GM23338 (cell line): ENCODE data around the gene GALNT9. TPM values are rescaled to one million over a fixed set of nuclear protein-coding genes. Genes with fewer than 3 reads are reported as not detected.

Experiments
- ATAC-seq: fragments of 200-7000 bp; cut with Tn5 transposase; 3 replicates; pipeline ENCODE4 v1.9.1; 2020
- DNase-seq: peaks from one replicate; pipeline ENCODE4 v3.0.0-alpha.2; 2015; ENCODE audit warnings: low spot score
- H2AFZ ChIP-seq: fragments of 200-600 bp; sonication (generic); 2 replicates; pipeline ENCODE4 v1.8.0; 2016; ENCODE audit warnings: antibody characterized with exemption, mild to moderate bottlenecking, moderate library complexity
- H3F3A ChIP-seq: fragments of 200-600 bp; sonication (generic); replicated peaks from 2 replicates; pipeline ENCODE4 v1.8.0; 2017; ENCODE audit warnings: antibody characterized with exemption, mixed run types, low read depth
- H3K27ac ChIP-seq: fragments of 200-600 bp; sonication (generic); 2 replicates; pipeline ENCODE4 v1.6.1; 2016; ENCODE audit warnings: low read depth
- H3K27me3 ChIP-seq: fragments of 200-600 bp; sonication (generic); 2 replicates; pipeline ENCODE4 v1.8.0; 2016; ENCODE audit warnings: mild to moderate bottlenecking, mixed run types, moderate library complexity; ENCODE audit not compliant: insufficient read depth
- H3K36me3 ChIP-seq: fragments of 200-600 bp; sonication (generic); 2 replicates; pipeline ENCODE4 v1.8.0; 2016; ENCODE audit warnings: mild to moderate bottlenecking; ENCODE audit not compliant: insufficient read depth
- H3K4me1 ChIP-seq: fragments of 200-600 bp; sonication (generic); 2 replicates; pipeline ENCODE4 v1.8.0; 2016; ENCODE audit warnings: mild to moderate bottlenecking, moderate library complexity; ENCODE audit not compliant: insufficient read depth
- H3K4me2 ChIP-seq: fragments of 200-600 bp; sonication (generic); 2 replicates; pipeline ENCODE4 v1.7.1; 2017; ENCODE audit warnings: mixed run types
- H3K4me3 ChIP-seq: fragments of 200-600 bp; sonication (generic); 2 replicates; pipeline ENCODE4 v1.6.1; 2016; ENCODE audit warnings: mixed run types
- H3K79me2 ChIP-seq: fragments of 200-600 bp; sonication (generic); replicated peaks from 2 replicates; pipeline ENCODE4 v1.8.0; 2017; ENCODE audit warnings: mild to moderate bottlenecking; ENCODE audit not compliant: insufficient read depth
- H3K9me2 ChIP-seq: fragments of 200-600 bp; sonication (generic); 2 replicates; pipeline ENCODE4 v1.8.0; 2017; ENCODE audit not compliant: insufficient read depth
- H4K20me1 ChIP-seq: fragments of 200-600 bp; sonication (generic); replicated peaks from 2 replicates; pipeline ENCODE4 v1.8.0; 2017; ENCODE audit warnings: mild to moderate bottlenecking; ENCODE audit not compliant: insufficient read depth
- H3K27ac Mint-ChIP-seq: 2 replicates; pipeline ENCODE4 v1.8.0; 2020; ENCODE audit warnings: inconsistent platforms, mild to moderate bottlenecking, moderate library complexity, mixed read lengths
- H3K27me3 Mint-ChIP-seq: 3 replicates; pipeline ENCODE4 v1.8.0; 2022; ENCODE audit warnings: low read depth, mild to moderate bottlenecking, moderate library complexity, mixed read lengths, inconsistent platforms; ENCODE audit not compliant: insufficient read depth, poor library complexity
- H3K36me3 Mint-ChIP-seq: 3 replicates; pipeline ENCODE4 v1.8.0; 2021; ENCODE audit warnings: low read depth, mild to moderate bottlenecking, inconsistent platforms, moderate library complexity, mixed read lengths
- H3K4me1 Mint-ChIP-seq: 3 replicates; pipeline ENCODE4 v1.8.0; 2020; ENCODE audit warnings: mild to moderate bottlenecking, inconsistent platforms, mixed read lengths
- H3K4me3 Mint-ChIP-seq: 3 replicates; pipeline ENCODE4 v1.8.0; 2021; ENCODE audit warnings: moderate library complexity, mild to moderate bottlenecking, inconsistent platforms, mixed read lengths
- H3K9me3 Mint-ChIP-seq: 3 replicates; pipeline ENCODE4 v1.8.0; 2020; ENCODE audit warnings: moderate library complexity, mild to moderate bottlenecking, inconsistent platforms, mixed read lengths
- CTCF ChIP-seq, 2 experiments: fragments of 200-600 bp in 1 of 2; sonication (generic) in 1 of 2; conservative IDR thresholded peaks; 2 replicates each; pipeline versions ENCODE4 v1.5.1 to v1.6.1; 2016 to 2017; ENCODE audit warnings: antibody characterized with exemption in 2 of 2, low read depth in 2 of 2, mild to moderate bottlenecking in 2 of 2, moderate library complexity in 1 of 2
- EZH2 ChIP-seq: fragments of 200-600 bp; sonication (generic); IDR thresholded peaks from one replicate; pipeline ENCODE4 v1.8.0; 2017; ENCODE audit warnings: antibody characterized with exemption, mild to moderate bottlenecking, low read depth; ENCODE audit not compliant: unreplicated experiment
- EZH2phosphoT487 ChIP-seq: fragments of 200-600 bp; sonication (generic); IDR thresholded peaks from one replicate; pipeline ENCODE4 v1.8.1; 2018; ENCODE audit warnings: antibody characterized with exemption; ENCODE audit not compliant: unreplicated experiment
- POLR2AphosphoS5 ChIP-seq: IDR thresholded peaks from 2 replicates; pipeline ENCODE4 v1.6.1; 2016; ENCODE audit warnings: antibody characterized with exemption, low read depth
- STAT1 ChIP-seq: IDR thresholded peaks from one replicate; pipeline ENCODE4 v1.6.1; 2016; ENCODE audit warnings: antibody characterized with exemption; ENCODE audit not compliant: unreplicated experiment
- polyA plus RNA-seq: library from polyadenylated mRNA; unstranded; fragments of >200 nt; fragmentation: Nextera tagmentation; extraction: Ambion mirVana; gene quantifications from 2 replicates; pipeline ENCODE4 v1.2.1, GENCODE V29; 2016
- total RNA-seq: library from RNA; depleted of rRNA; stranded (reverse); fragments of >200 nt; shearing (Covaris generic); gene quantifications from 2 replicates; pipeline ENCODE4 v1.2.3, GENCODE V29; 2014

GALNT9 gene
- total and polyA plus RNA-seq, 2 experiments from 2014 or later = 0.81 to 2.5 TPM

- no peak overlapping the region for H3K4me2 ChIP-seq
- no peak overlapping the region for H3K27ac Mint-ChIP-seq
- H3K36me3 ChIP-seq = no peaks in the 10 kb centered on the region
- H4K20me1 ChIP-seq = no peaks in the 10 kb centered on the region
- TF ChIP-seq EZH2phosphoT487 = no peak
- TF ChIP-seq EZH2 = no peak
- TF ChIP-seq STAT1 = no peak
- H3K4me3 Mint-ChIP-seq = no peak overlapping the region
- no peak overlapping the region for H2AFZ ChIP-seq
- no peak for ATAC-seq
- no peaks in the 10 kb centered on the region for H3K4me1 ChIP-seq
- H3F3A ChIP-seq = no peaks in the 10 kb centered on the region
- H3K4me3 ChIP-seq = no peak overlapping the region
- no peaks in the 10 kb centered on the region; the same call in 2 of the 3 replicates for H3K4me1 Mint-ChIP-seq
- no peaks in the 10 kb centered on the region for H3K9me2 ChIP-seq
- no peak overlapping the region for H3K27ac ChIP-seq
- H3K27me3 Mint-ChIP-seq = peaks cover 11% of the 10 kb centered on the region
- H3K27me3 ChIP-seq = no peaks in the 10 kb centered on the region
- no peaks in the 10 kb centered on the region for H3K79me2 ChIP-seq
- H3K9me3 Mint-ChIP-seq = peaks cover 13% of the 10 kb centered on the region
- no peak for DNase-seq
- no peaks in the 10 kb centered on the region; the same call in 2 of the 3 replicates for H3K36me3 Mint-ChIP-seq
These were observed 13.4 kb downstream of the GALNT9 start for GRCh38 chr12:132315951-132316350.

DNA sequence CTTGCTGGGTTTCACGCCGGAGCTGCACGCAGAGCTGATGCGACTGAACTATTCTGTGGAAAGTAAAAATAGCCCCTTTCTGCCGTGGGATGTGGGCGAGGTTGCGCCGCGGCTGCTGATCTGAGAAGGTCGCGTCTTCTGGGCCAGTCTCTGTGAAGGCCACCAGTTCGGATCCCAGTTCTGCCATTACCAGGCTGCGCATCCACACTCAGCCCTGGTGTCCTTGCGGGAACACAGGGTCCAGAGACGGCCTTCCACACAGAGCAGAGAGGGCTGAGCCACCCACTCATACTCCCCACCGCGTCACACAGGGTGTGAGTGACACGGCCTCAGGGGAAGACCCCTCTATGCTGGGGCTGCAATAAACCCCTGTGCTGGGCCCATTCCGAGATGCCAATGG is 13.9 kb downstream of the GALNT9 start:
- H3K9me3 Mint-ChIP-seq = peaks cover 15% of the 10 kb centered on the region
- H3K4me3 Mint-ChIP-seq = no peak overlapping the region
- H3F3A ChIP-seq = no peaks in the 10 kb centered on the region
- no peaks in the 10 kb centered on the region for H3K79me2 ChIP-seq
- no peak for ATAC-seq
- no peaks in the 10 kb centered on the region for H3K9me2 ChIP-seq
- no peaks in the 10 kb centered on the region; the same call in 2 of the 3 replicates for H3K4me1 Mint-ChIP-seq
- no peaks in the 10 kb centered on the region for H3K27me3 ChIP-seq
- no peak overlapping the region for H3K27ac ChIP-seq
- no peak overlapping the region for H3K27ac Mint-ChIP-seq
- peaks cover 11% of the 10 kb centered on the region for H3K27me3 Mint-ChIP-seq
- H3K36me3 Mint-ChIP-seq = no peaks in the 10 kb centered on the region; the same call in 2 of the 3 replicates
- no peaks in the 10 kb centered on the region for H3K4me1 ChIP-seq
- no peak overlapping the region for H3K4me2 ChIP-seq
- DNase-seq = no peak
- no peak for TF ChIP-seq STAT1
- no peaks in the 10 kb centered on the region for H3K36me3 ChIP-seq
- H3K4me3 ChIP-seq = no peak overlapping the region
- H4K20me1 ChIP-seq = no peaks in the 10 kb centered on the region
- H2AFZ ChIP-seq = no peak overlapping the region

DNA sequence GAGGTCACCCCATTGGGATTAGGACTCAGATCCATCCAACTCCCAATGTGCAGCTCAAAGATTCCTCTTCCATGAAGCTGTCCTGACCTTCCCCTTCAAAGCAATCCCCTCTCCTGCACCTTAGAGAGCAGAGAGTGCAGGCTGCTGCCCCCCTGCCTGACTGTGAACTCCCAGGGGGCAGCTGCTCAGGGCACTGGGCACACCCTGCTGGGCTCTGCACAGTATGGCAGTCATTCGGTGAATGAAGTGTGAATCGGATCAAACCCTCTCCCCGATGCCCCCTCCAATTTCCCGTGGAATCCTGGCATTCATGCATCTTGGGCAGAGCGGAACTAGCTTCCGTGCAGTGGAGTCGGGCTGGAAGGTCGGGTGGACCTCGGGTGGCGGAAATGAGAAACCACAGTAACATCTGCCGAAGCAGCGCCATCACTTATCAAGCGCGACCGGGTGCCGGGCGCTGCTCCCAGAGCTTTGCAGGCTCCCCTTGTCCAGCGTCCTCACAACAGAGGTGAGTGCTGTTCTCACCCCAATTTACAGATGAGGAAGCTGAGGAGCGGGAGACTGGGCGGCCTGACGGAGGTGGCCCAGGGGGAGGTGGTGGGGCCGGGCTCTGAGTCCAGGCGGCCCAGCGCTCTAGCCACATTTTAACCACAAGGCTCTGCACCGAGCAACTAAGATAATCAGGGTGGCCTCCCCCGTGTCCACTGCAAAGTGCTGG is 14.7 kb downstream of the GALNT9 start:
- H3K27me3 Mint-ChIP-seq = peaks cover 11% of the 10 kb centered on the region
- no peak overlapping the region for H3K27ac Mint-ChIP-seq
- no peaks in the 10 kb centered on the region for H4K20me1 ChIP-seq

More for the DNA sequence above, 14.7 kb downstream of the GALNT9 start:
- no peak overlapping the region for H2AFZ ChIP-seq
- no peak overlapping the region for H3K27ac ChIP-seq
- TF ChIP-seq CTCF (conservative IDR thresholded peaks at IDR 0.05; ENCODE audit: low read depth in 2 of 2) (peak in 1 of 2 experiments; percentile 15; a peak in 1 of 4 replicates), POLR2AphosphoS5 (no peak)
- Mint-ChIP-seq H3K9me3 (peaks cover 15% of the 10 kb centered on the region), H3K4me1 (no peaks in the 10 kb centered on the region; the same call in 2 of the 3 replicates), H3K4me3 (no peak overlapping the region), H3K36me3 (no peaks in the 10 kb centered on the region; the same call in 2 of the 3 replicates)
- no peaks in the 10 kb centered on the region for H3K4me1 ChIP-seq
- no peaks in the 10 kb centered on the region for H3K79me2 ChIP-seq
- DNase-seq (no peak), ATAC-seq (no peak)
- no peaks in the 10 kb centered on the region for H3K36me3 ChIP-seq
- H3K27me3 ChIP-seq = no peaks in the 10 kb centered on the region
- H3K4me3 ChIP-seq = no peak overlapping the region
- no peak overlapping the region for H3K4me2 ChIP-seq
- H3F3A ChIP-seq = no peaks in the 10 kb centered on the region
- H3K9me2 ChIP-seq = no peaks in the 10 kb centered on the region
